Measurements from ENCODE around the gene PTPRN2.

DNA sequence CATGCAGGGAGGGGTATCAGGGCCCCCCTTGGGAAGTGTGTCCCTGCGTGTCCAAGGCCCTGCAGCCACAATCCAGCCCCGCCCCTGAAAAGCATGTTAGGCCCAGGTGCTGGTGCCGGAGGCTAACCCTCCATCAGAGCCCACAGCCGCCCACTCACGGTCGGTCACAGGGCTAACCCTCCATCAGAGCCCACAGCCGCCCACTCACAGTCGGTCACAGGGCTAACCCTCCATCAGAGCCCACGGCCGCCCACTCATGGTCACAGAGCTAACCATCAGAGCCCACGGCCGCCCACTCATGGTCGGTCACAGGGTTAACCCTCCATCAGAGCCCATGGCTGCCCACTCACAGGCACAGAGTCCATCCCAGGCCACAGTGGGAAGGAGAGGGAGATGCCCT, 824.8 kb downstream of the PTPRN2 start:
- TF ChIP-seq GATA2 (IDR thresholded peaks at IDR 0.05; ENCODE audit: low read depth, low read length): no peak
- no peak for TF ChIP-seq GATA3 (IDR thresholded peaks at IDR 0.05; ENCODE audit: low read depth, low read length)

Data from SH-SY5Y (cell line).